Natural killer cell (primary cell): ENCODE data around the gene TPRA1. TPM values are rescaled to one million over a fixed set of nuclear protein-coding genes. Genes with fewer than 3 reads are reported as not detected.
A peak's percentile ranks its signal among the peaks of the same experiment; 100 is the strongest.

ENCODE experiments used
- ATAC-seq, 3 donors: fragments of 150-1000 bp in 2 of 3; fragments of 200-7000 bp in 1 of 3; cut with Tn5 transposase; 1 replicate in 1 of 3; 2 replicates in 2 of 3; pipeline ENCODE4 v1.10.0; 2021; ENCODE audit warnings: mild to moderate bottlenecking in 2 of 3, moderate library complexity in 2 of 3
- DNase-seq, 2 donors: peaks; one replicate each; pipeline versions ENCODE4 v3.0.0 to v3.0.0-alpha.2; 2013 to 2021; ENCODE audit warnings: mixed read lengths in 1 of 2
- H3K27ac ChIP-seq: one replicate; pipeline ENCODE4 v1.5.1; 2013; ENCODE audit warnings: mild to moderate bottlenecking, low read length
- H3K27me3 ChIP-seq: one replicate; pipeline ENCODE4 v1.6.1; 2013; ENCODE audit warnings: low read length; ENCODE audit not compliant: control insufficient read depth, insufficient read depth
- H3K36me3 ChIP-seq: one replicate; pipeline ENCODE4 v1.6.1; 2013; ENCODE audit warnings: low read length; ENCODE audit not compliant: control insufficient read depth, insufficient read depth
- H3K4me1 ChIP-seq: one replicate; pipeline ENCODE4 v1.6.1; 2013; ENCODE audit warnings: low read length; ENCODE audit not compliant: control insufficient read depth, insufficient read depth
- H3K4me3 ChIP-seq: one replicate; pipeline ENCODE4 v1.5.1; 2013; ENCODE audit warnings: low read length
- H3K9me3 ChIP-seq: one replicate; pipeline ENCODE4 v1.6.1; 2013; ENCODE audit warnings: low read length; ENCODE audit not compliant: control insufficient read depth, insufficient read depth
- H3K27ac Mint-ChIP-seq, 2 donors: one replicate each; pipeline ENCODE4 v1.8.0; 2022; ENCODE audit warnings: mild to moderate bottlenecking in 2 of 2, mixed read lengths in 2 of 2, moderate library complexity in 1 of 2
- H3K27me3 Mint-ChIP-seq, 2 donors: one replicate each; pipeline ENCODE4 v1.8.0; 2022; ENCODE audit warnings: low read depth in 2 of 2, mixed read lengths in 2 of 2
- H3K36me3 Mint-ChIP-seq: one replicate; pipeline ENCODE4 v1.8.0; 2022; ENCODE audit warnings: mixed read lengths
- H3K4me1 Mint-ChIP-seq, 2 donors: one replicate each; pipeline ENCODE4 v1.8.0; 2022; ENCODE audit warnings: mixed read lengths in 2 of 2
- H3K4me3 Mint-ChIP-seq: one replicate; pipeline ENCODE4 v1.8.0; 2022; ENCODE audit warnings: mild to moderate bottlenecking, moderate library complexity, mixed read lengths
- H3K9me3 Mint-ChIP-seq, 2 donors: one replicate each; pipeline ENCODE4 v1.8.0; 2022; ENCODE audit warnings: mixed read lengths in 2 of 2
- WGBS: methylation state at CpG from one replicate; pipeline ENCODE4 v1.1.7; 2013; ENCODE audit warnings: missing lambda C conversion rate; ENCODE audit not compliant: insufficient coverage; 5-methylcytosine and 5-hydroxymethylcytosine counted together
- intact Hi-C: fragments of 100-400 bp; cut with micrococcal nuclease; formaldehyde crosslinking; loops from one replicate; pipeline ENCODE4 v1.14.2; 2022
- total RNA-seq, 4 donors: library from RNA; stranded (reverse); fragments of 120-200 nt in 1 of 4; gene quantifications; one replicate each; pipeline versions ENCODE4 v1.2.3 to v1.2.4, GENCODE V29; 2013 to 2022
- TF ChIP-seq, protein P1 (sequence below): fragments of 200-600 bp; IDR thresholded peaks from one replicate; pipeline ENCODE4 v1.8.0; 2022; ENCODE audit warnings: antibody characterized with exemption

Gene TPRA1
- total RNA-seq, 3 donors from 2014 or later (not counting 1 experiment from before 2014, with no cell fraction given), result 15.4 to 22.7 (median 22.1) TPM

DNA sequence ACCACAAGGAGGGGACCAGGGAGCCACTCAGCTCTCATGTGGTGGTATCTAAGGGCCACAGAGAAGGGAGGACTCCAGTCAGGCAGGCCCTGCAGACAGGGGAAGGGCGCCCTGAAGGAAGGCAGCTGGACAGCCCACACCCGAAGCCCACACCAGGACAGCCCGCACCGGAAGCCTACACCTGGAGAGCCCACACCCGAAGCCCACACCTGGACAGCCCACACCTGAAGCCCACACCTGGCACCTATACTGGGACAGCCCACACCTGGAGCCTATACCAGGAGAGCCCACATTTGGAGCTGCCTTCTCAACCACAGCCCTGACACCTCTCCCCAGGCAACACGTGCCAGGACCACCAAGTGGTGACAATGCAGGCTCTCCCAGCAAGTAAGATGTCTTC is 11.7 kb downstream of the TPRA1 start:
- Mint-ChIP-seq H3K27me3 (no peaks in the 10 kb centered on the region), H3K4me3 (no peak overlapping the region), H3K4me1 (peaks cover 23 to 50% of the 10 kb centered on the region in 2 donors), H3K9me3 (no peaks in the 10 kb centered on the region), H3K36me3 (no peaks in the 10 kb centered on the region), H3K27ac (peak overlapping the region in 1 of 2 donors; percentile 65)
- WGBS, result 87% methylated on average over 6 of the region's 6 CpGs
- DNase-seq (no peak), ATAC-seq (no peak)
- Histone ChIP-seq H3K36me3 (peaks cover 9% of the 10 kb centered on the region), H3K4me3 (no peak overlapping the region), H3K27me3 (no peaks in the 10 kb centered on the region), H3K27ac (no peak overlapping the region), H3K4me1 (peaks cover 33% of the 10 kb centered on the region), H3K9me3 (no peaks in the 10 kb centered on the region)
- TF ChIP-seq, protein P1, sequence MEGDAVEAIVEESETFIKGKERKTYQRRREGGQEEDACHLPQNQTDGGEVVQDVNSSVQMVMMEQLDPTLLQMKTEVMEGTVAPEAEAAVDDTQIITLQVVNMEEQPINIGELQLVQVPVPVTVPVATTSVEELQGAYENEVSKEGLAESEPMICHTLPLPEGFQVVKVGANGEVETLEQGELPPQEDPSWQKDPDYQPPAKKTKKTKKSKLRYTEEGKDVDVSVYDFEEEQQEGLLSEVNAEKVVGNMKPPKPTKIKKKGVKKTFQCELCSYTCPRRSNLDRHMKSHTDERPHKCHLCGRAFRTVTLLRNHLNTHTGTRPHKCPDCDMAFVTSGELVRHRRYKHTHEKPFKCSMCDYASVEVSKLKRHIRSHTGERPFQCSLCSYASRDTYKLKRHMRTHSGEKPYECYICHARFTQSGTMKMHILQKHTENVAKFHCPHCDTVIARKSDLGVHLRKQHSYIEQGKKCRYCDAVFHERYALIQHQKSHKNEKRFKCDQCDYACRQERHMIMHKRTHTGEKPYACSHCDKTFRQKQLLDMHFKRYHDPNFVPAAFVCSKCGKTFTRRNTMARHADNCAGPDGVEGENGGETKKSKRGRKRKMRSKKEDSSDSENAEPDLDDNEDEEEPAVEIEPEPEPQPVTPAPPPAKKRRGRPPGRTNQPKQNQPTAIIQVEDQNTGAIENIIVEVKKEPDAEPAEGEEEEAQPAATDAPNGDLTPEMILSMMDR, result no peak
- intact Hi-C loops, result loop anchor here (5.0 kb wide), 1 partner anchor 113 kb away; no protein-coding TSS in a partner anchor

DNA sequence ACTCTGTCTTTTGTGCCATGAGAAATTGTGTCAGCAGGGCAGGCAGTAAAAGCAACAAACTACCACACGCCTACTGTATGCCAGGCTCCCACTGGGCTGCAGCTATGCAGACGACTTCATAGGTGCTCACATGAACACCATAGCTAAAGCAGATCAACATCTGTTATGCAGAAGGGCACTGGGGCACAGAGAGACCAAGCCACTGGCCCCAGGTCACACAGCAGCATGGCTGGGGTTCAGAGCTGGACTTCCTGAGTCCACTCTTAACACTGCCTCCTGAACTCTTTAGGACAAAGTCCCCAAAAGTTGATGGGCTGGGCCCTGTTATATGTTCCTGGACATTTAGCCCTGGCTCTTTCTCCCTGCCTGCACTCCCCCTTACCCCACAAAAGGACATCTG is 12.4 kb downstream of the TPRA1 start:
- H3K36me3 Mint-ChIP-seq, result no peaks in the 10 kb centered on the region

DNA sequence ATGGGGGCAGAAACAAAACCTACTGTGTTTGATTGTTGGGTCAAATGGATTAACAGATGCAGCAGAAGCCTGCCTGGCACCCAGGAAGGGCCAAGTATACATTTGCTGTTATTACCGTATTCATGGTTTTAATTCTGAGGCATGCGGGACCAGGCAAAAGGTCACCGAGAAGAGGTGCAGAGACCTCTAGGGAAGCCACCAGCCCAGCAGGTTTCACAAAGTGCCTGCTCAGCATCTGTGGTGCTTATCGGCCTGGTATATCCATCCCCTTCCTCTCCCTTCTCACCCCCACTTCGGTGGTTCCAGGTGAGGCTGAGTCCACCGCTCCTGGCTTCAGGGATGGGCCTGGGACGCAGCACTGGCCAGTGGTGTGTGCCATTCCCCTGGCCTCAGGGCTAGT is 13.1 kb downstream of the TPRA1 start:
- 92% methylated on average over 7 of the region's 7 CpGs for WGBS
- no peaks in the 10 kb centered on the region for H3K9me3 ChIP-seq
- Mint-ChIP-seq H3K9me3 (no peaks in the 10 kb centered on the region), H3K27ac (no peak overlapping the region), H3K36me3 (no peaks in the 10 kb centered on the region), H3K4me3 (no peak overlapping the region), H3K27me3 (no peaks in the 10 kb centered on the region), H3K4me1 (peaks cover 23 to 50% of the 10 kb centered on the region in 2 donors)
- H3K4me1 ChIP-seq, result peaks cover 33% of the 10 kb centered on the region
- peaks cover 17% of the 10 kb centered on the region for H3K36me3 ChIP-seq
- DNase-seq (no peak), ATAC-seq (no peak)
- H3K27ac ChIP-seq, result no peak overlapping the region
- intact Hi-C loops, result loop anchor here (5.0 kb wide), 1 partner anchor 115 kb away; no protein-coding TSS in a partner anchor
- no peak overlapping the region for H3K4me3 ChIP-seq
- no peaks in the 10 kb centered on the region for H3K27me3 ChIP-seq
- TF ChIP-seq, protein P1, result no peak

More for the DNA sequence above, 12.4 kb downstream of the TPRA1 start:
- no peaks in the 10 kb centered on the region for H3K9me3 Mint-ChIP-seq
- TF ChIP-seq, protein P1, result no peak
- Histone ChIP-seq H3K4me1 (peaks cover 33% of the 10 kb centered on the region), H3K36me3 (peaks cover 11% of the 10 kb centered on the region), H3K27ac (no peak overlapping the region), H3K4me3 (no peak overlapping the region), H3K9me3 (no peaks in the 10 kb centered on the region), H3K27me3 (no peaks in the 10 kb centered on the region)
- H3K27ac Mint-ChIP-seq, result no peak overlapping the region
- peaks cover 23 to 50% of the 10 kb centered on the region in 2 donors for H3K4me1 Mint-ChIP-seq
- ATAC-seq, result no peak
- no peaks in the 10 kb centered on the region for H3K27me3 Mint-ChIP-seq
- WGBS, result 79% methylated on average over 2 of the region's 2 CpGs
- intact Hi-C loops, result loop anchor here (5.0 kb wide), 1 partner anchor 114 kb away; no protein-coding TSS in a partner anchor
- DNase-seq, result no peak
- no peak overlapping the region for H3K4me3 Mint-ChIP-seq
